ENCODE data around the gene SLC38A10.

The SLC38A10 gene

DNA sequence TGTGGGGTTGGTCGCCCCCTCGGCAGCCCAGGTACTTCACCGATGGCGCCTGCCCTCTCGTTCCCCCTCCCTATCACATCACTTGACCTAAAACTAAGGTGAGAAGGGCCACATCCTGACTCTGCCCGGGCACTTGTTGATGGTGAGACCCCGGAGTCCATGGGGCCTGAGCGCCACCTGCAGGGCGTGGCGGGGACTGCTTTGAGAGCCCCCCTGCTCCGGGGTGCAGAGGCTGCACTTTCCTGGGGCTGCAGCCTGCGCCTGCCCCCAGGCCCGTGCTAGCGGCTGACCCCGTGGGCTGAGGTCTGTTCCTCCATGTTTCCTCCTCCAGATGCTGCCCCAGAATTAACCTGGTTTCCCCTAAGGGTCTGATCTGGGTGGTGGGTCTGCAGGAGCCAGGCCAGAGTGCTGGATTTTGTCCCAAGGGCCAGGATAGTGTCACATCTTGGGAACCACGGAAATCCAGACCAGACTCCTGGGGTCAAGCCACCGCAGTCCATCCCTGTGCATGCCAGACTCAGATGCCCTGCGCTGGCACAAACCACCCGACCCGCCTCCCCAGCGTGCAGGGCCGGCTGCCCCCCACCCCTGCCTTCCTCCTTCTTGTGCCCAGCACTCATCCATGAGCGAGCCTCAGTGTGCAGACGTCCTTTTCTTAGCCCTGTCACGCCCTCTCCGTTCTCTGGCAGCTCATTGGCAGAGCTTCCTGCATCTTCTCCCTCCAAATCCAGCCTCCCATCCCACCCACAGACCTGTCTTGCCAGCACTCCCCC, 53.3 kb downstream of the SLC38A10 start:
- no peak overlapping the region for H3K4me3 ChIP-seq (ENCODE audit: insufficient read depth, low read depth, low read length, poor library complexity, severe bottlenecking)
- no peaks in the 10 kb centered on the region for H3K36me3 ChIP-seq (ENCODE audit: control insufficient read depth, insufficient read depth, low read length)
- no peaks in the 10 kb centered on the region for H3K9me3 ChIP-seq (ENCODE audit: control insufficient read depth, low read length)
- peaks cover 27% of the 10 kb centered on the region for H3K4me1 ChIP-seq (ENCODE audit: control insufficient read depth, insufficient read depth, low read length, poor library complexity, severe bottlenecking)
- H3K27ac ChIP-seq (ENCODE audit: insufficient read depth, low read length, poor library complexity, severe bottlenecking), result no peak overlapping the region
- peak; percentile 21 to 45 (median 30) for DNase-seq
- H3K27me3 ChIP-seq (replicated peaks; ENCODE audit: control insufficient read depth, insufficient read depth, low read length, poor library complexity, severe bottlenecking), result no peaks in the 10 kb centered on the region

DNA sequence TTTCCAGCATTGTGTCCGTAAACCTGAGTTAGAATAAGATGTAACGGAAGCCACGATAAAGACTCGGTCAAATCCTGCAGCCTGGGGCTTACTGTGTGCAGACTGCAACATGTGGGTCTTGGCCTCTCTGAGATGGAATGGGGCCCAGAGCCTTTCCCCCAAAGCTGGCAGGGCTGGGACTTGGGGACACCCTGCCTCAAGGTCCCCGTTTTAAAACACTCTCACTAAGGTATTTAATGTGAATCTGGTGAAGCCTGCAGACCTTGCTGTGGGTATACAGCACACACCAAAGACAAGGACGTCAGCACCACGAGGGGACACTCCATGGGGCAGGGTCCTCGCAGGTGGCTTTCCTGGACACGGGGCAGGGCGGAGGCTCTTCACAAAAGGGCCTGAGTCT, 53.9 kb downstream of the SLC38A10 start:
- no peak overlapping the region for H3K4me3 ChIP-seq (ENCODE audit: insufficient read depth, low read depth, low read length, poor library complexity, severe bottlenecking)
- H3K4me1 ChIP-seq (ENCODE audit: control insufficient read depth, insufficient read depth, low read length, poor library complexity, severe bottlenecking), result peaks cover 33% of the 10 kb centered on the region
- no peak for DNase-seq
- H3K27ac ChIP-seq (ENCODE audit: insufficient read depth, low read length, poor library complexity, severe bottlenecking), result no peak overlapping the region
- no peaks in the 10 kb centered on the region for H3K27me3 ChIP-seq (replicated peaks; ENCODE audit: control insufficient read depth, insufficient read depth, low read length, poor library complexity, severe bottlenecking)
- no peaks in the 10 kb centered on the region for H3K36me3 ChIP-seq (ENCODE audit: control insufficient read depth, insufficient read depth, low read length)
- no peaks in the 10 kb centered on the region for H3K9me3 ChIP-seq (ENCODE audit: control insufficient read depth, low read length)

DNA sequence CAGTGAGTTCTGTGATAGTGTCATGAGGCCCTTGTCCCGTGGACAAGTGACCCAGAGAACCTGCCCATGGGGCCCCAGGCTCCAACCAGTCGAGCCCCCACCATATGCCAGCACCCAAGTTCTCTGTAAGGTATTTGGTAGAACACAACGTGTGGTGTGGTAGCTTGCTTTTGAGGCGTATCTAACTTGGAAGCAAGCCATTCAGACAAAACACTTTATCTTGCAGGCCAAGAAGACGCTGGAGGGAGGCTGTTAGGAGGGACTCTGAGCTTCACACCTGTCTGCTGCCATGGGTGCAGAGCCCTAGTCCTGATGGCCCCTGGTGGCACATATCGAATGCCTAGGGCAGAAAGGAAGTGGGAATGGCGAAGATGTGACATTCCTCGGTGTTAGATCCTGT, 54.3 kb downstream of the SLC38A10 start:
- no peaks in the 10 kb centered on the region for H3K9me3 ChIP-seq (ENCODE audit: control insufficient read depth, low read length)
- H3K36me3 ChIP-seq (ENCODE audit: control insufficient read depth, insufficient read depth, low read length), result peaks cover 4% of the 10 kb centered on the region
- H3K27me3 ChIP-seq (replicated peaks; ENCODE audit: control insufficient read depth, insufficient read depth, low read length, poor library complexity, severe bottlenecking), result no peaks in the 10 kb centered on the region
- no peak overlapping the region for H3K27ac ChIP-seq (ENCODE audit: insufficient read depth, low read length, poor library complexity, severe bottlenecking)
- no peak for DNase-seq
- peaks cover 35% of the 10 kb centered on the region for H3K4me1 ChIP-seq (ENCODE audit: control insufficient read depth, insufficient read depth, low read length, poor library complexity, severe bottlenecking)
- no peak overlapping the region for H3K4me3 ChIP-seq (ENCODE audit: insufficient read depth, low read depth, low read length, poor library complexity, severe bottlenecking)

DNA sequence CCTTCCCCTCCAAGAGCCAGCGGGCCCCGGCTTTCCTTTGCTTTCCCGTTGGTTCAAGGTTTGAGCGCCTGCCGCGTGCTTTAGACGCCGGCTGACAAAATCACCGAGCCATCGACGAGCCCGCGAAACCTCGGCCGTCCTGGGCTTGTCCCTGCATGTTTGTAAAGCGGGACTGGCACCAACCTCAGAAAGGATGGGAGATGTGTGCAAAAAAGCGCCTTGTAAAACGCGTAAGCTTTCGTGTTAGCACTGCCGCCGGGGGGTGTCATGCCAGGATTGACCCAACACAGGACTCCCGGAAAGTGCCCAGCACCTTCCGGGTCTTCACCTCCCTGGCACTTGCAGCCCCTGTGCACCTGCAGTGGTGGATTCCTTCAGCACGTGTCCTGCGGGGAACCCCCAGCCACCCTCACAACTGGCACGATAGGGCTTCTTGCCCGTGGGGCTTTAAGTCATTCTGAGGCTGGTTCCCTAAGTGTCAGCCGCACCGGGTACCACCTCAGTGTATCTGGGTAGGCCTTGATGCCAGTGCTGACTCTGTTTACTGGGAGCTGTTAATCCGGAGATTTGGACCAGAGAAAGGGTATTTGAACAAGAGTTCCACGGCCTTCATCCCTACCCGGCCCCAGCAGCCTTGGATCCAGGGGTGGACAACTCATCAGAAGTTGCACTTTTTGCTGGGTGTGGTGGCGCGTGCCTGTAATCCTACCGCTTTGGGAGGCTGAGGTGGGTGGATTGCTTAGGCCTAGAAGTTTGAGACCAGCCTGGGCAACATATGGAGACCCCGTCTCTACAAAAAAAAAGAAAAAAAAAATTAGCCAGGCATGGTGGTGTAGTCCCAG, 55.2 kb downstream of the SLC38A10 start:
- no peaks in the 10 kb centered on the region for H3K9me3 ChIP-seq (ENCODE audit: control insufficient read depth, low read length)
- peak; percentile 15 to 24 (median 19) for DNase-seq
- peak overlapping the region; percentile 71 for H3K27ac ChIP-seq (ENCODE audit: insufficient read depth, low read length, poor library complexity, severe bottlenecking)
- H3K36me3 ChIP-seq (ENCODE audit: control insufficient read depth, insufficient read depth, low read length), result peaks cover 4% of the 10 kb centered on the region
- no peaks in the 10 kb centered on the region for H3K27me3 ChIP-seq (replicated peaks; ENCODE audit: control insufficient read depth, insufficient read depth, low read length, poor library complexity, severe bottlenecking)
- H3K4me1 ChIP-seq (ENCODE audit: control insufficient read depth, insufficient read depth, low read length, poor library complexity, severe bottlenecking), result peaks cover 35% of the 10 kb centered on the region
- H3K4me3 ChIP-seq (ENCODE audit: insufficient read depth, low read depth, low read length, poor library complexity, severe bottlenecking), result peak overlapping the region; percentile 93

DNA sequence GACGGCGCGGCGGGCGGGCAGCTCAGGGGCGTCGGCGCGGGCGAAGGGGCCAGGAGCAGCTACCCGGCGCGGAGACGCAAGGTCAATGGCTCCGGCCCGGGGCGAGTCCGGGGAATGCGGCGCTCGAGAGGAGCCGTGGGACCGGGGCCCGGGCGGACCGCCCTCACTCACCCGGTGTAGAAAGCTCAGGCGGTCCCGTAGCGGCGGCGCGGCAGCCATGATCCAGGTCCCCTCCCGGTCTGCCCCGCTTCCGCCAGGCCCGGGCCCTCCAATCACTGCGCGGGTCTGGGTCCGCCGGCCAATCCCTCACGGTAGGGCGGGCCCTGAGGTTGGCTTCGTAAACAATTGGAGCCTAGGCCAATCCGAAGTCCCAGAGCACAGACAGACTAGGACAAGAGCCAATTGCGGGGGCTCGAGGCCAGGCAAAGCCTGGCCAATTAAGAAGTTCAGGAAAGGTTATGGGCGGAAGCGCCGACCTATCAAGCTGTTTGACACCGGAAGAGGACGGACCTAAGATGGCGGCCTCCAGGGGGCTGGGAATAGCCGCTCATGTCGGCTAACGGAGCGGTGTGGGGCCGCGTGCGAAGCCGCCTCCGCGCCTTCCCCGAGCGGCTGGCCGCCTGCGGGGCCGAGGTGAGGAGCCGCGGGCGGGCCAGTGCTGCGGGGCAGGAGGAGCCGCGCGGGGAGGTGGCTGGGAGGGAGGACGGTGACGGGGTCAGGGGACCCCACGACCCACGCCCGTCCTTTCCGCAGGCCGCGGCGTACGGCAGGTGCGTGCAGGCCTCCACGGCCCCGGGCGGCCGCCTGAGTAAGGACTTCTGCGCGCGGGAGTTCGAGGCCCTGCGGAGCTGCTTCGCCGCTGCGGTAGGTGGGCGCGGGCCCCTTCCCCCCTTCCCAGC, 56.0 kb downstream of the SLC38A10 start, which contains the start of the genes NDUFAF8 and TEPSIN:
TSS of gene NDUFAF8 (plus strand) at position 504 of the 899 bp plus-strand sequence. CDS start at position 550, 46 bp downstream.
TSS of gene TEPSIN (minus strand) at position 241 of the 899 bp plus-strand sequence. CDS start at position 219, 22 bp downstream.
- no peaks in the 10 kb centered on the region for H3K9me3 ChIP-seq (ENCODE audit: control insufficient read depth, low read length)
- peaks cover 35% of the 10 kb centered on the region for H3K4me1 ChIP-seq (ENCODE audit: control insufficient read depth, insufficient read depth, low read length, poor library complexity, severe bottlenecking)
- no peaks in the 10 kb centered on the region for H3K27me3 ChIP-seq (replicated peaks; ENCODE audit: control insufficient read depth, insufficient read depth, low read length, poor library complexity, severe bottlenecking)
- H3K27ac ChIP-seq (ENCODE audit: insufficient read depth, low read length, poor library complexity, severe bottlenecking), result peak within 1 kb of the TSS; percentile 71
- peaks cover 4% of the 10 kb centered on the region for H3K36me3 ChIP-seq (ENCODE audit: control insufficient read depth, insufficient read depth, low read length)
- peak; percentile 91 to 96 (median 94) for DNase-seq
- peak within 1 kb of the TSS; percentile 94 for H3K4me3 ChIP-seq (ENCODE audit: insufficient read depth, low read depth, low read length, poor library complexity, severe bottlenecking)

DNA sequence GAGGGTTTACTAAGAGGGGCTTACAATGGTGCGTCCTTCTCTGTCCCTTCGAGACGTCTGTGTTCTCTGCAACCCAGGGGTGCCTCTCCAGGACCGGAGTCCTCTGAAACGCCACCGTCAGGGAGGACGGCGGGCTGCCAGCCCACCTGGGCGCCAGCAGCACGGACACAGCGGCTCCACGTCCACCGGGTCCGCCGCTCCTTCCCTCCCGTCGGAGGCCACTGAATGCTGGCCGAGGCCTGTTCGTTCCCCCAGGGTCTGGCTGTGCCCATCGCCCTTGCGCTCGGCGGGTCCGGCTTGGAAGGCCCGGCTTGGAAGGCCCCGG, 56.7 kb downstream of the SLC38A10 start:
- Histone ChIP-seq H3K36me3 (ENCODE audit: control insufficient read depth, insufficient read depth, low read length) (peaks cover 9% of the 10 kb centered on the region), H3K27ac (ENCODE audit: insufficient read depth, low read length, poor library complexity, severe bottlenecking) (peak overlapping the region; percentile 56), H3K9me3 (ENCODE audit: control insufficient read depth, low read length) (no peaks in the 10 kb centered on the region), H3K27me3 (replicated peaks; ENCODE audit: control insufficient read depth, insufficient read depth, low read length, poor library complexity, severe bottlenecking) (no peaks in the 10 kb centered on the region), H3K4me3 (ENCODE audit: insufficient read depth, low read depth, low read length, poor library complexity, severe bottlenecking) (peak overlapping the region; percentile 94), H3K4me1 (ENCODE audit: control insufficient read depth, insufficient read depth, low read length, poor library complexity, severe bottlenecking) (peaks cover 35% of the 10 kb centered on the region)
- DNase-seq, result no peak

DNA sequence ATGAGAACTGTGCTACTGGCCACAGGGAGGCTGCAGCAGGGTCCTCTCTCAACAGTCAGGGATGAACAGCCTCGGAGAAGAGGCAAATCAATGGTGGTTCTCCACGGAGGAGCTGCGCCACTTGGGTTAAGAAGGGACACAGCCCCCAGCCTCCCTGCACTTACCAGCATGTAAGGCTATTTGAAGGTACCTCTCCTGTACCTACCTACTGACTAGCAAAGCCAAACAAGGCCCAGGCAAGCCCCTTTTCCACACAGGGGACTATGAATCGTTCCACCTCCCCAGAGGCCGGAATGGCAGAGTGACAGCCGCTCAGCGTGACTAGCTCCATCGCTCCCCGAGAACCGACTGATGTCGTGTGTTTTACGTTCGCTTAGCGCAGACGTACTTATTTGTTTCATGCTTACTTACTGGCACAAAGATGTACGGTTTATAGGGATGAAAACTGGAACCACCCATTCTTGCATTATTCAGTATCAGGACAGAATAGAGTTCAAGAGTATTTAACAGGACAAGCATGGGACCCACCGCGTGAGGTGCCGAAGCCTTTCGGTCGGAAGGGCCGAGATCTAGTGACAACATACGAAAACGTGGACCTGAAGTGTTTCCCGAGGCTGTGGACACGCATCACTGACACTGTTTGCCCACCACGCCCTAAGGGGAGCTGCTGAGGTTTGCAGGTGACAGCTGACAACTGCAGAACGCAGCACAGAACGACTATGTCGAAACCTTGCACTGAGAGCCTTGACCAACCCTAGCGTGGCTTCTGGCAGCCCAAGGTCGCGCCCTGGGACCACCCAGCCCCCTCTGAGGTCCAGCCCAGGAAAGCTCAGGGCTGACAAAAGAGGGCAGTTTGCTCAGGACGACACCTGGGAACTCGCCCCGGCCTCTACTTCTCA, 57.3 kb downstream of the SLC38A10 start:
- peaks cover 35% of the 10 kb centered on the region for H3K4me1 ChIP-seq (ENCODE audit: control insufficient read depth, insufficient read depth, low read length, poor library complexity, severe bottlenecking)
- peaks cover 14% of the 10 kb centered on the region for H3K36me3 ChIP-seq (ENCODE audit: control insufficient read depth, insufficient read depth, low read length)
- H3K4me3 ChIP-seq (ENCODE audit: insufficient read depth, low read depth, low read length, poor library complexity, severe bottlenecking), result peak overlapping the region; percentile 94
- no peaks in the 10 kb centered on the region for H3K27me3 ChIP-seq (replicated peaks; ENCODE audit: control insufficient read depth, insufficient read depth, low read length, poor library complexity, severe bottlenecking)
- peak overlapping the region; percentile 56 for H3K27ac ChIP-seq (ENCODE audit: insufficient read depth, low read length, poor library complexity, severe bottlenecking)
- no peaks in the 10 kb centered on the region for H3K9me3 ChIP-seq (ENCODE audit: control insufficient read depth, low read length)
- no peak for DNase-seq

DNA sequence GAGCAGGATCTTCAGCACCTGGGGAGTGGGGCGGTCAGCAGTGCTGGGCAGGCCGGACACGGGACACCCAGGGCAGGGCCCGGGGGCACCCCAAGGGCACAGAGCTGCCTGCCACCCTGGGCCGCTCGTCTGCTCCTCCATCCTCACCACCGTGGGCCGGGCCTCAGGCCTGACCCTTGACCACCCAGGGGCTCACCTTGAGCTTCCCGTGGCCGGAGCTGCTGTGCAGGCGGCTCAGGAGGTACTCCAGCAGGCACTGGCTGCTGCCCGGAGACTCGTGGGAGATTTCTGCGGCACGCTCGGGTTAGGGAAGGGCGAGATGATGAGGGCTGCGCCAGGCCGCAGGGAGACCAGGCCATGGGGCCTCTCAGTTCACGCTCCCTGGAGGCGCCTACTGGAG, 58.3 kb downstream of the SLC38A10 start:
- no peak overlapping the region for H3K27ac ChIP-seq (ENCODE audit: insufficient read depth, low read length, poor library complexity, severe bottlenecking)
- H3K9me3 ChIP-seq (ENCODE audit: control insufficient read depth, low read length), result no peaks in the 10 kb centered on the region
- peaks cover 23% of the 10 kb centered on the region for H3K36me3 ChIP-seq (ENCODE audit: control insufficient read depth, insufficient read depth, low read length)
- H3K27me3 ChIP-seq (replicated peaks; ENCODE audit: control insufficient read depth, insufficient read depth, low read length, poor library complexity, severe bottlenecking), result no peaks in the 10 kb centered on the region
- H3K4me1 ChIP-seq (ENCODE audit: control insufficient read depth, insufficient read depth, low read length, poor library complexity, severe bottlenecking), result peaks cover 34% of the 10 kb centered on the region
- DNase-seq, result no peak
- H3K4me3 ChIP-seq (ENCODE audit: insufficient read depth, low read depth, low read length, poor library complexity, severe bottlenecking), result no peak overlapping the region

Data from effector memory CD4-positive, alpha-beta T cell (primary cell).